Inflammatory macrophage (primary cell): ENCODE measurements around the gene KDM4C.

Experiments
- DNase-seq, 2 donors: peaks; one replicate each; pipeline ENCODE4 v3.0.0-alpha.2; 2020 to 2022

KDM4C gene

GRCh38 chr9:6870149-6870548, 112.4 kb downstream of the KDM4C start:
- no peak for DNase-seq

- no peak for DNase-seq
Measured at GRCh38 chr9:6870650-6871477, 113.1 kb downstream of the KDM4C start.

GRCh38 chr9:6873857-6874256, 116.1 kb downstream of the KDM4C start:
- no peak for DNase-seq

GRCh38 chr9:6876195-6876894, 118.6 kb downstream of the KDM4C start:
- no peak for DNase-seq

GRCh38 chr9:6877671-6878161, 119.9 kb downstream of the KDM4C start:
- peak; percentile 8 for DNase-seq

- DNase-seq = no peak
Measured at GRCh38 chr9:6880626-6881025, 122.9 kb downstream of the KDM4C start.

GRCh38 chr9:6884101-6884500, 126.3 kb downstream of the KDM4C start:
- DNase-seq = no peak

GRCh38 chr9:6884990-6885389, 127.2 kb downstream of the KDM4C start:
- no peak for DNase-seq

- DNase-seq = no peak
Measured at GRCh38 chr9:6887051-6887450, 129.3 kb downstream of the KDM4C start.

GRCh38 chr9:6889868-6890267, 132.1 kb downstream of the KDM4C start:
- DNase-seq = peak; percentile 44 to 49

GRCh38 chr9:6893350-6894131, 135.8 kb downstream of the KDM4C start:
- DNase-seq = no peak

GRCh38 chr9:6894135-6894534, 136.4 kb downstream of the KDM4C start:
- DNase-seq = no peak

- no peak for DNase-seq
Measured at GRCh38 chr9:6895754-6896153, 138.0 kb downstream of the KDM4C start.

- no peak for DNase-seq
Measured at GRCh38 chr9:6896562-6896961, 138.8 kb downstream of the KDM4C start.

GRCh38 chr9:6897207-6897822, 139.5 kb downstream of the KDM4C start:
- DNase-seq = no peak

- no peak for DNase-seq
Measured at GRCh38 chr9:6897898-6898302, 140.1 kb downstream of the KDM4C start.

- DNase-seq = no peak
Measured at GRCh38 chr9:6899274-6899673, 141.5 kb downstream of the KDM4C start.

- no peak for DNase-seq
Measured at GRCh38 chr9:6900440-6900883, 142.7 kb downstream of the KDM4C start.

GRCh38 chr9:6901180-6901579, 143.4 kb downstream of the KDM4C start:
- no peak for DNase-seq

- DNase-seq = no peak
Measured at GRCh38 chr9:6902423-6902822, 144.7 kb downstream of the KDM4C start.

- DNase-seq = no peak
Measured at GRCh38 chr9:6904371-6904770, 146.6 kb downstream of the KDM4C start.

- no peak for DNase-seq
Measured at GRCh38 chr9:6905850-6906375, 148.1 kb downstream of the KDM4C start.
